Prostate gland (tissue), 2 donors: Measurements from ENCODE around the gene COL16A1.

Experiments used
- CTCF ChIP-seq, 4 experiments: fragments of 200-600 bp in 2 of 4; fragments of 450-650 bp in 2 of 4; sonication (generic) in 2 of 4; IDR thresholded peaks; 1 replicate in 3 of 4; 2 replicates in 1 of 4; pipeline ENCODE4 v1.5.1; 2016 to 2019; ENCODE audit warnings: antibody characterized with exemption in 4 of 4, mild to moderate bottlenecking in 2 of 4, moderate library complexity in 2 of 4
- POLR2A ChIP-seq: fragments of 450-650 bp; IDR thresholded peaks from one replicate; pipeline ENCODE4 v1.6.1; 2016; ENCODE audit warnings: antibody characterized with exemption, mild to moderate bottlenecking

GRCh38 chr1:31665234-31665878 lies 38.5 kb downstream of the COL16A1 start:
- TF ChIP-seq CTCF (IDR thresholded peaks at IDR 0.05) (no peak), POLR2A (no peak)
